GM18909 (cell line): Measurements from ENCODE around the gene ICE1.

Experiments
- ATAC-seq: cut with Tn5 transposase; IDR thresholded peaks from one replicate; pipeline ENCODE4 v1.9.1; 2021; ENCODE audit warnings: mild to moderate bottlenecking; ENCODE audit not compliant: unreplicated experiment, poor library complexity

ICE1 gene

GRCh38 chr5:5532306-5533076 is 110.0 kb downstream of the ICE1 start:
- ATAC-seq = no peak

- ATAC-seq = no peak
Measured at GRCh38 chr5:5533927-5534326, 111.5 kb downstream of the ICE1 start.

GRCh38 chr5:5534333-5534732 is 111.9 kb downstream of the ICE1 start:
- ATAC-seq = no peak

- no peak for ATAC-seq
Measured at GRCh38 chr5:5536871-5537270, 114.4 kb downstream of the ICE1 start.

GRCh38 chr5:5537426-5537825 is 114.9 kb downstream of the ICE1 start:
- no peak for ATAC-seq

GRCh38 chr5:5539590-5539989 is 117.1 kb downstream of the ICE1 start:
- ATAC-seq = no peak
